H1 (cell line): ENCODE results near the gene PTPA. TPM values are rescaled to one million over a fixed set of nuclear protein-coding genes. Genes with fewer than 3 reads are reported as not detected.

Experiments used
- ASH2L ChIP-seq: fragments of 200-600, 300-600 bp; sonication (generic); IDR thresholded peaks from one replicate; pipeline ENCODE4 v1.7.1; 2017; ENCODE audit warnings: low read length
- BACH1 ChIP-seq: IDR thresholded peaks from 2 replicates; pipeline ENCODE4 v1.6.1; 2012; ENCODE audit warnings: low read length, improper control_type of control experiment
- CBX8 ChIP-seq: fragments of 300-800, 300-1000 bp; sonication (generic); IDR thresholded peaks from 2 replicates; pipeline ENCODE4 v1.7.1; 2016; ENCODE audit warnings: low read depth, low read length, borderline replicate concordance
- CTBP2 ChIP-seq: IDR thresholded peaks from 2 replicates; pipeline ENCODE4 v1.7.0; 2011; ENCODE audit warnings: borderline replicate concordance, mild to moderate bottlenecking, moderate library complexity, mixed read lengths, low read length; ENCODE audit not compliant: insufficient read depth, insufficient read length
- CTCF ChIP-seq, 3 experiments: IDR thresholded peaks; 1 replicate in 2 of 3; 2 replicates in 1 of 3; pipeline versions ENCODE4 v1.5.1 to v1.6.1; 2011; ENCODE audit warnings: low read length in 3 of 3, mild to moderate bottlenecking in 3 of 3, inconsistent platforms in 2 of 3, low read depth in 1 of 3, moderate library complexity in 1 of 3; ENCODE audit not compliant: insufficient read depth in 1 of 3; ENCODE audit errors: control extremely low read depth in 1 of 3
- E2F6 ChIP-seq: IDR thresholded peaks from 2 replicates; pipeline ENCODE4 v1.6.1; 2012; ENCODE audit warnings: inconsistent platforms
- GABPA ChIP-seq: IDR thresholded peaks from 2 replicates; pipeline ENCODE4 v1.6.1; 2011; ENCODE audit warnings: mild to moderate bottlenecking, low read length, moderate library complexity, borderline replicate concordance; ENCODE audit not compliant: insufficient read depth
- GTF2F1 ChIP-seq: IDR thresholded peaks from 2 replicates; pipeline ENCODE4 v1.6.1; 2012; ENCODE audit warnings: low read depth, low read length, improper control_type of control experiment, borderline replicate concordance
- JUND ChIP-seq: IDR thresholded peaks from 2 replicates; pipeline ENCODE4 v1.6.1; 2011; ENCODE audit warnings: mild to moderate bottlenecking, improper control_type of control experiment, low read length
- KDM4A ChIP-seq: IDR thresholded peaks from one replicate; pipeline ENCODE4 v1.7.1; 2012; ENCODE audit warnings: low read depth, mild to moderate bottlenecking, moderate library complexity, low read length, inconsistent platforms; ENCODE audit not compliant: severe bottlenecking
- KDM5A ChIP-seq: fragments of 200-600 bp; IDR thresholded peaks from 2 replicates; pipeline ENCODE4 v1.7.1; 2012; ENCODE audit warnings: mild to moderate bottlenecking, low read length, inconsistent platforms, mixed read lengths
- RAD21 ChIP-seq, 2 experiments: IDR thresholded peaks in 1 of 2; conservative IDR thresholded peaks in 1 of 2; 2 replicates each; pipeline ENCODE4 v1.6.1; 2011; ENCODE audit warnings: low read depth in 2 of 2, low read length in 2 of 2, improper control_type of control experiment in 1 of 2, inconsistent platforms in 1 of 2, mild to moderate bottlenecking in 1 of 2, moderate library complexity in 1 of 2
- RBBP5 ChIP-seq: IDR thresholded peaks from 2 replicates; pipeline ENCODE4 v1.7.1; 2012; ENCODE audit warnings: low read depth, mild to moderate bottlenecking, inconsistent platforms, low read length, moderate library complexity, borderline replicate concordance
- SIN3A ChIP-seq, 2 experiments: IDR thresholded peaks in 1 of 2; conservative IDR thresholded peaks in 1 of 2; 2 replicates each; pipeline ENCODE4 v1.6.1; 2011 to 2012; ENCODE audit warnings: low read length in 2 of 2, improper control_type of control experiment in 1 of 2, low read depth in 1 of 2, mild to moderate bottlenecking in 1 of 2
- TEAD4 ChIP-seq: IDR thresholded peaks from 2 replicates; pipeline ENCODE4 v1.6.1; 2012; ENCODE audit warnings: low read depth, low read length, inconsistent platforms, mixed read lengths
- ZNF274 ChIP-seq: IDR thresholded peaks from 2 replicates; pipeline ENCODE4 v1.7.0; 2012; ENCODE audit warnings: low read length, borderline replicate concordance; ENCODE audit errors: extremely low read depth
- polyA plus RNA-seq, 7 experiments: library from polyadenylated mRNA; depleted of rRNA in 3 of 7; stranded (reverse) in 5 of 7; unstranded in 2 of 7; fragments of >200 nt in 5 of 7; fragments of 200-250 nt in 2 of 7; gene quantifications; 1 replicate in 5 of 7; 2 replicates in 1 of 7; 4 replicates in 1 of 7; pipeline versions ENCODE4 v1.2.1 to v1.2.3, GENCODE V29; 2011 to 2013; ENCODE audit warnings: missing spikeins in 2 of 7, mixed read lengths in 2 of 7
- total RNA-seq: library from RNA; stranded (reverse); fragmentation: NEBNext Ultra II Directional; extraction: Animal tissue kit (Norgen Biotek cat#: 25700); gene quantifications from 2 replicates; pipeline ENCODE4 v1.2.1, GENCODE V29; 2021

The PTPA gene
- total and polyA plus RNA-seq, 2 of the 8 experiments (the other 6 are each of a cell fraction or from before 2014, with no cell fraction given): 114 to 145 TPM

GRCh38 chr9:129131300-129132145 lies 20.3 kb downstream of the PTPA start (continued):
- TF ChIP-seq ASH2L: no peak
- TF ChIP-seq GABPA: no peak
- peak; percentile 84 to 100 (median 99) for TF ChIP-seq CTCF (IDR thresholded peaks at IDR 0.05; ENCODE audit: control extremely low read depth in 1 of 3, insufficient read depth in 1 of 3, low read depth in 1 of 3, low read length in 3 of 3)
- no peak for TF ChIP-seq ZNF274
- no peak for TF ChIP-seq E2F6
- no peak for TF ChIP-seq KDM5A
- peak; percentile 90 to 91 for TF ChIP-seq RAD21 (IDR thresholded peaks at IDR 0.05 in 1 of 2, conservative IDR thresholded peaks at IDR 0.05 in 1 of 2; ENCODE audit: low read depth in 2 of 2, low read length in 2 of 2)
- TF ChIP-seq RBBP5: no peak
- TF ChIP-seq GTF2F1: no peak
- 0 out of 2 replicates have a peak, but pooled peaks have one; percentile 31 for TF ChIP-seq TEAD4
- TF ChIP-seq BACH1: no peak
- TF ChIP-seq SIN3A (conservative IDR thresholded peaks at IDR 0.05 in 1 of 2, IDR thresholded peaks at IDR 0.05 in 1 of 2; ENCODE audit: low read depth in 1 of 2, low read length in 2 of 2): no peak
- no peak for TF ChIP-seq JUND
- TF ChIP-seq CBX8: no peak
- TF ChIP-seq KDM4A: no peak
- no peak for TF ChIP-seq CTBP2
